NT2/D1 (cell line): ENCODE results near the gene XKR7.

ENCODE experiments used
- DNase-seq: peaks from one replicate; pipeline ENCODE4 v3.0.0-alpha.2; 2011; ENCODE audit warnings: low read depth, low spot score
- H3K27me3 ChIP-seq: 2 replicates; pipeline ENCODE4 v1.6.0; 2011; ENCODE audit warnings: mild to moderate bottlenecking; ENCODE audit not compliant: insufficient read length, insufficient read depth
- H3K36me3 ChIP-seq: 2 replicates; pipeline ENCODE4 v1.6.1; 2011; ENCODE audit warnings: mild to moderate bottlenecking, low read length, mixed read lengths; ENCODE audit not compliant: insufficient read depth, insufficient read length
- H3K4me1 ChIP-seq: 2 replicates; pipeline ENCODE4 v1.5.1; 2011; ENCODE audit not compliant: insufficient read depth, insufficient read length
- H3K4me3 ChIP-seq: 2 replicates; pipeline ENCODE4 v1.5.1; 2011; ENCODE audit warnings: low read depth; ENCODE audit not compliant: insufficient read length
- H3K9ac ChIP-seq: 2 replicates; pipeline ENCODE4 v1.6.0; 2011; ENCODE audit warnings: low read depth; ENCODE audit not compliant: insufficient read length
- H3K9me3 ChIP-seq: 2 replicates; pipeline ENCODE4 v1.5.1; 2011; ENCODE audit warnings: mild to moderate bottlenecking, low read length; ENCODE audit not compliant: insufficient read depth
- SUZ12 ChIP-seq: IDR thresholded peaks from 2 replicates; pipeline ENCODE4 v1.6.1; 2011; ENCODE audit not compliant: insufficient read length, insufficient read depth; ENCODE audit errors: extremely low read depth
- YY1 ChIP-seq: IDR thresholded peaks from 2 replicates; pipeline ENCODE4 v1.6.1; 2011; ENCODE audit not compliant: insufficient read length, insufficient read depth
- ZNF274 ChIP-seq: IDR thresholded peaks from 2 replicates; pipeline ENCODE4 v1.6.1; 2011; ENCODE audit warnings: mild to moderate bottlenecking, low read depth, low read length

Gene XKR7

GRCh38 chr20:31992086-31992485 is 24.1 kb downstream of the XKR7 start:
- no peaks in the 10 kb centered on the region for H3K9me3 ChIP-seq
- no peak overlapping the region for H3K9ac ChIP-seq
- no peak overlapping the region for H3K4me3 ChIP-seq
- no peak for DNase-seq
- peaks cover 4% of the 10 kb centered on the region for H3K4me1 ChIP-seq
- no peak for TF ChIP-seq ZNF274
- TF ChIP-seq SUZ12: no peak
- no peak for TF ChIP-seq YY1
- H3K36me3 ChIP-seq: no peaks in the 10 kb centered on the region
- peaks cover 50% of the 10 kb centered on the region for H3K27me3 ChIP-seq

DNA sequence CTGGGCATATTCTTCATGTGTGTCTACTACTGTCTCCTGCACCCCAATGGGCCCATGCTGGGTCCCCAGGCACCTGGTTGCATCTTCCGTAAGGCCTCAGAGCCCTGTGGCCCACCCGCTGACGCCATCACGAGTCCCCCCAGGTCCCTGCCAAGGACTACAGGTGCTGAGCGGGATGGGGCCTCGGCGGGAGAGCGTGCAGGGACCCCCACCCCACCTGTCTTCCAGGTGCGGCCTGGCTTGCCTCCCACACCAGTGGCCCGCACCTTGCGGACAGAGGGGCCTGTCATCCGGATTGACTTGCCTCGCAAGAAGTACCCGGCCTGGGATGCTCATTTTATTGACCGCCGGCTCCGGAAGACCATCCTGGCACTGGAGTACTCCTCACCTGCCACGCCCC is 29.0 kb downstream of the XKR7 start:
- no peak overlapping the region for H3K9ac ChIP-seq
- peaks cover 1% of the 10 kb centered on the region for H3K4me1 ChIP-seq
- DNase-seq: no peak
- no peaks in the 10 kb centered on the region for H3K9me3 ChIP-seq
- H3K4me3 ChIP-seq: no peak overlapping the region
- no peaks in the 10 kb centered on the region for H3K36me3 ChIP-seq
- TF ChIP-seq SUZ12 (no peak), YY1 (no peak), ZNF274 (no peak)
- peaks cover 48% of the 10 kb centered on the region for H3K27me3 ChIP-seq

DNA sequence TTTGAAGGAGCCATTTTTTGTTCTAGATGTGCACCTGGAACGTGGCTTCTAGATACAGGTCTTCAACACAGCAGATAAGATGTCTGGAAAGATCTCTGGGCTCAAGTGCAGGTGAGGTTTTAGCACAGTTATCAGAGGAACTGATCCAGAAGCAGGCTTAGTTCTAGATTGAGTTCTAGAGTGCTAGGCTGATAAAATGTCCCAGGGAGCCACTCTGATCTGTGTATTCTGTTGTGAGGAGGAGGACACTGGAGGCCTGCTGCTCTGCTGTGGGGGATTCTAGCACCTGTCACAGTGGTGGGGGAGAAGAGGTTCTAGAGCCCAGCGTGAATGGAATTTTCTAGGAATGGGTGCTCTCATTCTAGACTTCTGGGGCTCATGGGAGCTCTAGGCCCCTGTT is 30.3 kb downstream of the XKR7 start:
- H3K9me3 ChIP-seq: no peaks in the 10 kb centered on the region
- no peak for TF ChIP-seq YY1
- TF ChIP-seq ZNF274: no peak
- TF ChIP-seq SUZ12: no peak
- peaks cover 4% of the 10 kb centered on the region for H3K4me1 ChIP-seq
- H3K36me3 ChIP-seq: no peaks in the 10 kb centered on the region
- peaks cover 36% of the 10 kb centered on the region for H3K27me3 ChIP-seq
- H3K4me3 ChIP-seq: no peak overlapping the region
- no peak for DNase-seq
- H3K9ac ChIP-seq: no peak overlapping the region

GRCh38 chr20:32003325-32003724 is 35.4 kb downstream of the XKR7 start:
- H3K9ac ChIP-seq: no peak overlapping the region
- H3K4me1 ChIP-seq: peaks cover 4% of the 10 kb centered on the region
- no peaks in the 10 kb centered on the region for H3K36me3 ChIP-seq
- no peaks in the 10 kb centered on the region for H3K9me3 ChIP-seq
- H3K4me3 ChIP-seq: no peak overlapping the region
- TF ChIP-seq ZNF274 (no peak), SUZ12 (no peak), YY1 (no peak)
- DNase-seq: no peak
- H3K27me3 ChIP-seq: no peaks in the 10 kb centered on the region

DNA sequence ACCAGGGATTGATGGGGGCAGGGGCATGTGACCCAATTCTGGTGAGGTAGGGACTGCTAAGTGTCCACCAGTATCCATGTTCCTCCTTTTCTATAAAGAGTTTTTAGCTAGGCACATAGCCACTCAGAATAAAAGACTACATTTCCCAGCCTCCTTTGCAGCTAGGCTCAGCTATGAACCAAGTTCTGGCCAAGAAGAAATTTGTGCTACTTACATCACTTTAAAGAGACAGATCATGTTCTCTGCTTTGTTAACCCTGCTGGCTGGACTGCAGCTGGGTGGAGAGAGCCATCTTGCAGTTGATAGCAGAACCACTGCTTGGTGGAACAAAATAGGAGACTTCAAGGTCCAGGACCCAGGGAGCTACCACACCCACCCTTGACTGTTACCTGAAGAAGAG is 37.0 kb downstream of the XKR7 start:
- Histone ChIP-seq H3K36me3 (no peaks in the 10 kb centered on the region), H3K9ac (no peak overlapping the region), H3K27me3 (no peaks in the 10 kb centered on the region), H3K9me3 (no peaks in the 10 kb centered on the region), H3K4me3 (no peak overlapping the region), H3K4me1 (peaks cover 2% of the 10 kb centered on the region)
- no peak for DNase-seq
- TF ChIP-seq YY1 (no peak), SUZ12 (no peak), ZNF274 (no peak)

- no peak overlapping the region for H3K9ac ChIP-seq
- TF ChIP-seq SUZ12 (no peak), ZNF274 (no peak), YY1 (no peak)
- peaks cover 6% of the 10 kb centered on the region for H3K4me1 ChIP-seq
- no peaks in the 10 kb centered on the region for H3K9me3 ChIP-seq
- H3K4me3 ChIP-seq: no peak overlapping the region
- DNase-seq: no peak
- H3K27me3 ChIP-seq: no peaks in the 10 kb centered on the region
- no peaks in the 10 kb centered on the region for H3K36me3 ChIP-seq
Measured at GRCh38 chr20:32006053-32006452, 38.1 kb downstream of the XKR7 start.

- H3K36me3 ChIP-seq: no peaks in the 10 kb centered on the region
- no peak overlapping the region for H3K4me3 ChIP-seq
- DNase-seq: no peak
- TF ChIP-seq ZNF274: no peak
- no peak for TF ChIP-seq YY1
- no peak for TF ChIP-seq SUZ12
- no peaks in the 10 kb centered on the region for H3K27me3 ChIP-seq
- H3K9me3 ChIP-seq: no peaks in the 10 kb centered on the region
- H3K9ac ChIP-seq: no peak overlapping the region
- peaks cover 6% of the 10 kb centered on the region for H3K4me1 ChIP-seq
Measured at GRCh38 chr20:32006841-32007786, 39.2 kb downstream of the XKR7 start.
